ENCODE data around the gene PRRC2B. TPM values are rescaled to one million over a fixed set of nuclear protein-coding genes. Genes with fewer than 3 reads are reported as not detected.

The PRRC2B gene
- total and polyA plus RNA-seq, 12 donors, result 26.4 to 153 (median 126) TPM

DNA sequence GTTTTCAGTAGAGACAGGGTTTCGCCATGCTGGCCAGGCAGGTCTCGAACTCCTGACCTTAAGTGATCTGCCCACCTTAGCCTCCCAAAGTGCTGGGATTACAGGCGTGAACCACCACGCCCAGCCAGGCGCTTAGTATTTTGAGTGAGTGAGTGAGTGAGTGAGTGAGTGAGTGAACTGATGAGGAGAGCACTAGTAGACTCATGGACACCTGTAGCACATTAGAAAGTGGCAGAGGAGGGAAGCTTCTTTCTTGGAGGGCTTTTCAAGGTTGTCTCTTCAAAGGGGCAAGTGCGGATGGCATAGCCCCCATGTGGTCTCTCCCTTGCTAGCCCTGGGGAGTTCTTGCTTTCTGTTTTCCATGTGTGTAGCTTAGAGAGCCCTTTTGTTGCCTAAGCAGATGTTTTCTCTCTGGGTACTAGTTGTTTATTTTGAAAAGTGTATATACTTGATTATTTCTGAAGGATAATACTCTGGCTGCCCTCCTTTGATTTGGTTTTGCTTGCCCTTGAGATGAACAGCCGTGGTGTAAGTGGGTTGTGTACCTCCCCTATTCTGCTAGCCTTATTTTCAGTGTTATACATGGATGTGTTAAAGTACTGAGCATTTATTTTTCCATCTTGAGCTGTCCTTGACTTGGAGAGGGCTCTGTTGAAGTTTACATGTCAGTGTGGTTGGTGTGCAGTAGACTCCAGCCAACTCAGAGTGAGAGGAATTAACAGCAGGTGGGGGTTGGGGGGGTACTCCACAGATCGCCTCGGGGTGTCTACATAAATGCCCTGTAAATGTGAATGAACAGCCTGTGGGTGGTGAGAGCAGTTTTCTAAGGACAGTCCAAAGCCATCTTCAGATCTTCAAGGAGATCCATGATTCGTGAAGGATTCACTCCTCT lies 35.5 kb downstream of the PRRC2B start:
- no peak overlapping the region for H3K4me3 ChIP-seq
- peaks cover 0 to 48% (median 12%) of the 10 kb centered on the region in 9 donors for H3K36me3 ChIP-seq
- intact Hi-C loops (cut with DNase I), result loop anchor here in 2 of 10 donors (10.0 kb wide), 2 partner anchors 55 to 65 kb away; no protein-coding TSS in a partner anchor
- no peak for TF ChIP-seq CTCF (IDR thresholded peaks at IDR 0.05)
- peak overlapping the region in 2 of 10 donors; percentile 30 to 48 for H3K27ac ChIP-seq
- WGBS, 2 donors, result 75 to 77% methylated on average over 10 of the region's 10 CpGs
- peaks cover 5 to 61% (median 35%) of the 10 kb centered on the region in 9 donors for H3K4me1 ChIP-seq
- no peaks in the 10 kb centered on the region for H3K27me3 ChIP-seq
- ATAC-seq (no peak), DNase-seq (no peak)
- no peaks in the 10 kb centered on the region for H3K9me3 ChIP-seq

- no peak for DNase-seq
- Histone ChIP-seq H3K36me3 (peaks cover 0 to 72% (median 17%) of the 10 kb centered on the region in 9 donors), H3K27me3 (no peaks in the 10 kb centered on the region), H3K9me3 (no peaks in the 10 kb centered on the region), H3K4me1 (peaks cover 5 to 77% (median 43%) of the 10 kb centered on the region in 9 donors), H3K27ac (peak overlapping the region in 2 of 10 donors; percentile 24 to 40), H3K4me3 (no peak overlapping the region)
- ATAC-seq, result no peak
- intact Hi-C loops (cut with DNase I), result loop anchor here in 1 of 10 donors (10.0 kb wide), 1 partner anchor 67 kb away; no protein-coding TSS in a partner anchor
- WGBS, 2 donors, result 85 to 91% methylated on average over 4 of the region's 4 CpGs
- TF ChIP-seq CTCF (IDR thresholded peaks at IDR 0.05), result no peak
These were observed 38.2 kb downstream of the PRRC2B start for GRCh38 chr9:131432050-131432449.

GRCh38 chr9:131432597-131433301 lies 38.9 kb downstream of the PRRC2B start:
- peaks cover 5 to 83% (median 43%) of the 10 kb centered on the region in 9 donors for H3K4me1 ChIP-seq
- peak overlapping the region in 4 of 10 donors; percentile 23 to 57 (median 38) for H3K27ac ChIP-seq
- peaks cover 0 to 79% (median 20%) of the 10 kb centered on the region in 9 donors for H3K36me3 ChIP-seq
- 77 to 79% methylated on average over 15 of the region's 15 CpGs for WGBS, 2 donors
- DNase-seq (no peak), ATAC-seq (peak in 7 of 8 donors; percentile 28 to 74 (median 45))
- no peak for TF ChIP-seq CTCF (IDR thresholded peaks at IDR 0.05)
- no peak overlapping the region for H3K4me3 ChIP-seq
- intact Hi-C loops (cut with DNase I), result loop anchor here in 1 of 10 donors (10.0 kb wide), 1 partner anchor 68 kb away; no protein-coding TSS in a partner anchor
- H3K27me3 ChIP-seq, result no peaks in the 10 kb centered on the region
- no peaks in the 10 kb centered on the region for H3K9me3 ChIP-seq

DNA sequence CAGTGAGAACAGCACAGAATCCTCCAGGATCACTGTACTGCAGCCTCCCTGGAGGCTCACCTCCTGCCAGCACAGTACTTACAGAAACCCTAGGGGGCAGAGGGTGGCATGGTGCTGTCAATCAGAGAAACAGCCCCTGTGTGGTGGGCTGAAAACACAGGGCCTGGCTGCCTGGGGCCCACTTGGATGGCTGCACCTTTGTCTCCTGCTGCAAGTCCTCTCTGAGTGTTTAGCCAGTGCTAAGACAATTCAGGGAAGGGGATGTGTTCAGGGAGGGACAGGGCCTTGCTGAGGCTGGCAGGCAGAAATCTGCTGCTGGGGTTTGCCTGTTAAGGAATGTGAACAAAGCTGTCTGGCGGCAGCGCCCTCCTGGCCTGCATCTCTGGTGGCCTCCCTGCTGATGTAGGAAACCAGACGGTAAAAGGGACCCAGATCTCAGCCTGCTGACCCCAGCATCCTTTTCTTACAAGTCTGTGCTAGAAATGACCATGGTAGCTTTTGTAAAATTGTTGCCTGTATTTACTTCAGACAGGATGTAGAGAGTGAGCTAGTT lies 39.5 kb downstream of the PRRC2B start:
- ATAC-seq, result peak in 1 of 8 donors; percentile 7
- Histone ChIP-seq H3K4me1 (peaks cover 5 to 80% (median 43%) of the 10 kb centered on the region in 9 donors), H3K4me3 (no peak overlapping the region), H3K9me3 (no peaks in the 10 kb centered on the region), H3K27ac (peak overlapping the region in 4 of 10 donors; percentile 23 to 57 (median 38)), H3K27me3 (no peaks in the 10 kb centered on the region), H3K36me3 (peaks cover 0 to 85% (median 23%) of the 10 kb centered on the region in 9 donors)
- DNase-seq, result no peak
- no peak for TF ChIP-seq CTCF (IDR thresholded peaks at IDR 0.05)
- intact Hi-C loops (cut with DNase I), result loop anchor here in 1 of 10 donors (10.0 kb wide), 1 partner anchor 69 kb away; no protein-coding TSS in a partner anchor
- WGBS, 2 donors, result 57 to 72% methylated on average over 3 of the region's 3 CpGs
